IMR-90 (cell line): ENCODE results near the gene METTL23. TPM values are rescaled to one million over a fixed set of nuclear protein-coding genes. Genes with fewer than 3 reads are reported as not detected.

Experiments used
- ATAC-seq: fragments of 200-7000 bp; cut with Tn5 transposase; 2 replicates; pipeline ENCODE4 v1.9.1; 2020; ENCODE audit warnings: low read depth, mild to moderate bottlenecking, moderate library complexity
- BruUV-seq: library from RNA; stranded (reverse); fragments of 400-500 nt; replicated peaks from 2 replicates; lab custom pipeline; 2021; lab: Mats Ljungman, UMichigan
- CTCF ChIA-PET: fragments of 300-600 bp; formaldehyde crosslinking; extraction: SDS; loops from one replicate; lab custom pipeline; 2021; ENCODE audit warnings: antibody characterized with exemption; lab: Yijun Ruan, JAX
- POLR2A ChIA-PET: fragments of 300-600 bp; sonication (Branson Sonifier 250); formaldehyde crosslinking; loops from one replicate; lab custom pipeline; 2022; ENCODE audit warnings: antibody characterized with exemption; ENCODE audit not compliant: unreplicated experiment; lab: Charles Lee
- DNase-seq: peaks from one replicate; pipeline ENCODE4 v3.0.0; 2013
- H2AFZ ChIP-seq: replicated peaks from 2 replicates; pipeline ENCODE3; 2013; ENCODE audit warnings: low read length, mild to moderate bottlenecking; ENCODE audit not compliant: poor library complexity
- H2AK5ac ChIP-seq: 2 replicates; pipeline ENCODE4 v1.6.1; 2013; ENCODE audit warnings: low read depth, low read length, inconsistent platforms
- H2AK9ac ChIP-seq: replicated peaks from 2 replicates; pipeline ENCODE3; 2013; ENCODE audit warnings: mild to moderate bottlenecking, low read depth, low read length, moderate library complexity; ENCODE audit not compliant: poor library complexity
- H2BK120ac ChIP-seq: 2 replicates; pipeline ENCODE4 v1.6.1; 2013; ENCODE audit warnings: low read depth, low read length, inconsistent platforms
- H2BK15ac ChIP-seq: 3 replicates; pipeline ENCODE4 v1.6.1; 2013; ENCODE audit warnings: low read depth, low read length, inconsistent platforms
- H2BK20ac ChIP-seq: 2 replicates; pipeline ENCODE4 v1.6.1; 2013; ENCODE audit warnings: low read depth, mild to moderate bottlenecking, inconsistent platforms, low read length, moderate library complexity
- H2BK5ac ChIP-seq: 2 replicates; pipeline ENCODE4 v1.6.1; 2013; ENCODE audit warnings: mild to moderate bottlenecking, low read depth, low read length, inconsistent platforms; ENCODE audit not compliant: poor library complexity, severe bottlenecking
- H3K14ac ChIP-seq: replicated peaks from 2 replicates; pipeline ENCODE4 v1.6.1; 2013; ENCODE audit warnings: low read depth, low read length, inconsistent platforms
- H3K18ac ChIP-seq: 2 replicates; pipeline ENCODE4 v1.6.1; 2013; ENCODE audit warnings: low read depth, low read length, control low read depth
- H3K23ac ChIP-seq: 2 replicates; pipeline ENCODE4 v1.6.1; 2013; ENCODE audit warnings: low read depth, low read length, inconsistent platforms
- H3K27ac ChIP-seq: 2 replicates; pipeline ENCODE4 v1.5.1; 2013; ENCODE audit warnings: mild to moderate bottlenecking, control low read depth, low read length; ENCODE audit not compliant: insufficient read depth
- H3K27me3 ChIP-seq: 2 replicates; pipeline ENCODE4 v1.6.1; 2013; ENCODE audit warnings: low read length; ENCODE audit not compliant: control insufficient read depth, insufficient read depth
- H3K36me3 ChIP-seq: 2 replicates; pipeline ENCODE4 v1.6.1; 2013; ENCODE audit warnings: low read length, mixed read lengths; ENCODE audit not compliant: control insufficient read depth, insufficient read depth
- H3K4ac ChIP-seq: 2 replicates; pipeline ENCODE4 v1.6.1; 2013; ENCODE audit warnings: low read depth, low read length, inconsistent platforms
- H3K4me1 ChIP-seq: 2 replicates; pipeline ENCODE4 v1.6.1; 2013; ENCODE audit warnings: low read length, mixed read lengths; ENCODE audit not compliant: control insufficient read depth, insufficient read depth
- H3K4me2 ChIP-seq: 2 replicates; pipeline ENCODE4 v1.6.1; 2013; ENCODE audit warnings: low read depth, mild to moderate bottlenecking, control low read depth, low read length, moderate library complexity
- H3K4me3 ChIP-seq: 2 replicates; pipeline ENCODE4 v1.5.1; 2013; ENCODE audit warnings: low read depth, mild to moderate bottlenecking, control low read depth, low read length, moderate library complexity; ENCODE audit not compliant: insufficient read depth
- H3K56ac ChIP-seq: 2 replicates; pipeline ENCODE4 v1.6.1; 2013; ENCODE audit warnings: low read length, inconsistent platforms; ENCODE audit not compliant: insufficient read depth; ENCODE audit errors: extremely low read depth
- H3K79me1 ChIP-seq, 2 experiments: 2 replicates each; pipeline ENCODE4 v1.6.1; 2013; ENCODE audit warnings: low read length in 2 of 2, inconsistent platforms in 1 of 2, low read depth in 1 of 2
- H3K9ac ChIP-seq: 2 replicates; pipeline ENCODE4 v1.6.1; 2013; ENCODE audit warnings: low read depth, low read length, control low read depth
- H3K9me1 ChIP-seq: 2 replicates; pipeline ENCODE4 v1.6.1; 2013; ENCODE audit warnings: low read length, inconsistent platforms; ENCODE audit not compliant: insufficient read depth
- H3K9me3 ChIP-seq: 2 replicates; pipeline ENCODE4 v1.6.1; 2013; ENCODE audit warnings: low read length; ENCODE audit not compliant: control insufficient read depth, insufficient read depth
- H4K20me1 ChIP-seq: 2 replicates; pipeline ENCODE4 v1.6.1; 2013; ENCODE audit warnings: low read length, inconsistent platforms; ENCODE audit not compliant: insufficient read depth
- H4K5ac ChIP-seq: 2 replicates; pipeline ENCODE4 v1.6.1; 2013; ENCODE audit warnings: mild to moderate bottlenecking, low read depth, low read length, control low read depth
- H4K8ac ChIP-seq, 2 experiments: 2 replicates each; pipeline ENCODE4 v1.6.1; 2013; ENCODE audit warnings: low read depth in 2 of 2, low read length in 2 of 2, control low read depth in 1 of 2, inconsistent platforms in 1 of 2
- H4K91ac ChIP-seq: 2 replicates; pipeline ENCODE4 v1.6.1; 2013; ENCODE audit warnings: low read depth, low read length, inconsistent platforms; ENCODE audit not compliant: insufficient read depth
- CEBPB ChIP-seq: IDR thresholded peaks from 2 replicates; pipeline ENCODE4 v1.6.1; 2012; ENCODE audit warnings: low read depth, low read length, improper control_type of control experiment
- FOS ChIP-seq: fragments of 150-350 bp; IDR thresholded peaks from 2 replicates; pipeline ENCODE4 v1.6.1; 2016; ENCODE audit warnings: low read depth, low read length
- MAZ ChIP-seq: IDR thresholded peaks from 2 replicates; pipeline ENCODE4 v1.6.1; 2012; ENCODE audit warnings: low read depth, mild to moderate bottlenecking, low read length, improper control_type of control experiment, moderate library complexity, borderline replicate concordance
- POLR2A ChIP-seq: IDR thresholded peaks from 2 replicates; pipeline ENCODE4 v1.6.1; 2012; ENCODE audit warnings: mild to moderate bottlenecking, low read depth, low read length
- RCOR1 ChIP-seq: IDR thresholded peaks from 2 replicates; pipeline ENCODE4 v1.6.1; 2012; ENCODE audit warnings: mild to moderate bottlenecking, low read length, improper control_type of control experiment; ENCODE audit not compliant: insufficient replicate concordance
- SMC3 ChIP-seq: fragments of 150-350 bp; IDR thresholded peaks from 2 replicates; pipeline ENCODE4 v1.6.1; 2016; ENCODE audit warnings: low read depth, mild to moderate bottlenecking, antibody characterized with exemption, low read length, moderate library complexity
- WGBS, 2 experiments: methylation state at CpG; one replicate each; pipeline versions ENCODE4 v1.1.5 to v1.1.7; 2013; ENCODE audit warnings: missing lambda C conversion rate in 2 of 2; ENCODE audit not compliant: insufficient read length in 1 of 2; ENCODE audit errors: extremely low coverage in 2 of 2; 5-methylcytosine and 5-hydroxymethylcytosine counted together
- dilution Hi-C: fragments of 300-500 bp; cut with HindIII; formaldehyde crosslinking; loops from one replicate; pipeline ENCODE4 v1.14.3; 2018; ENCODE audit warnings: low sequenced_read_pairs; ENCODE audit not compliant: unreplicated experiment
- in situ Hi-C: fragments of 300-500 bp; cut with MboI; formaldehyde crosslinking; loops from 3 replicates; pipeline ENCODE4 v1.14.3; 2019; ENCODE audit warnings: low sequenced_read_pairs, inconsistent platforms, mixed read lengths
- intact Hi-C: fragments of 100-400 bp; cut with micrococcal nuclease; formaldehyde crosslinking; loops from 2 replicates; pipeline ENCODE4 v1.10.0; 2022
- polyA plus RNA-seq, 3 experiments: library from polyadenylated mRNA; depleted of rRNA; stranded (reverse); fragments of >200 nt; gene quantifications; 2 replicates each; pipeline ENCODE4 v1.2.3, GENCODE V29; 2012; ENCODE audit warnings: low replicate concordance in 1 of 3
- total RNA-seq: library from RNA; depleted of rRNA; stranded (reverse); fragments of >200 nt; gene quantifications from 2 replicates; pipeline ENCODE4 v1.2.3, GENCODE V29; 2012
- TF ChIP-seq, protein P1 (sequence below): conservative IDR thresholded peaks from 2 replicates; pipeline ENCODE4 v1.5.1; 2012; ENCODE audit warnings: mild to moderate bottlenecking, low read depth, low read length, improper control_type of control experiment

METTL23 gene
- total and polyA plus RNA-seq, 2 of the 4 experiments (the other 2 are of a cell fraction) = 18.8 to 32.1 TPM

GRCh38 chr17:76772842-76773525 is 46.3 kb downstream of the METTL23 start:
- Histone ChIP-seq H4K8ac (peak overlapping the region; percentile 6 to 35; a peak in 2 of 4 replicates), H2BK5ac (no peak overlapping the region), H3K9me3 (no peaks in the 10 kb centered on the region), H3K27me3 (no peaks in the 10 kb centered on the region), H2BK15ac (no peak overlapping the region), H4K5ac (no peak overlapping the region), H3K9ac (no peak overlapping the region), H2AFZ (peak overlapping the region; percentile 36), H3K56ac (no peak overlapping the region), H3K9me1 (no peaks in the 10 kb centered on the region), H2AK5ac (no peak overlapping the region), H4K91ac (no peak overlapping the region), H2BK120ac (no peak overlapping the region), H3K4me2 (peak overlapping the region; percentile 33; the same call in 1 of the 2 replicates), H2AK9ac (no peak overlapping the region), H4K20me1 (no peaks in the 10 kb centered on the region), H3K4me1 (peaks cover 2% of the 10 kb centered on the region), H3K18ac (no peak overlapping the region), H3K36me3 (peaks cover 19% of the 10 kb centered on the region), H3K4me3 (no peak overlapping the region), H2BK20ac (no peak overlapping the region), H3K79me1 (no peaks in the 10 kb centered on the region), H3K14ac (peak overlapping the region; percentile 10; the same call in 1 of the 2 replicates), H3K27ac (no peak overlapping the region), H3K4ac (0 out of 2 replicates have a peak overlapping the region, but pooled peaks have one; percentile 11), H3K23ac (no peak overlapping the region; the same call in 1 of the 2 replicates)
- no TSS peak for BruUV-seq
- TF ChIP-seq, protein P1, sequence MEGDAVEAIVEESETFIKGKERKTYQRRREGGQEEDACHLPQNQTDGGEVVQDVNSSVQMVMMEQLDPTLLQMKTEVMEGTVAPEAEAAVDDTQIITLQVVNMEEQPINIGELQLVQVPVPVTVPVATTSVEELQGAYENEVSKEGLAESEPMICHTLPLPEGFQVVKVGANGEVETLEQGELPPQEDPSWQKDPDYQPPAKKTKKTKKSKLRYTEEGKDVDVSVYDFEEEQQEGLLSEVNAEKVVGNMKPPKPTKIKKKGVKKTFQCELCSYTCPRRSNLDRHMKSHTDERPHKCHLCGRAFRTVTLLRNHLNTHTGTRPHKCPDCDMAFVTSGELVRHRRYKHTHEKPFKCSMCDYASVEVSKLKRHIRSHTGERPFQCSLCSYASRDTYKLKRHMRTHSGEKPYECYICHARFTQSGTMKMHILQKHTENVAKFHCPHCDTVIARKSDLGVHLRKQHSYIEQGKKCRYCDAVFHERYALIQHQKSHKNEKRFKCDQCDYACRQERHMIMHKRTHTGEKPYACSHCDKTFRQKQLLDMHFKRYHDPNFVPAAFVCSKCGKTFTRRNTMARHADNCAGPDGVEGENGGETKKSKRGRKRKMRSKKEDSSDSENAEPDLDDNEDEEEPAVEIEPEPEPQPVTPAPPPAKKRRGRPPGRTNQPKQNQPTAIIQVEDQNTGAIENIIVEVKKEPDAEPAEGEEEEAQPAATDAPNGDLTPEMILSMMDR = no peak
- TF ChIP-seq RCOR1 (no peak), SMC3 (no peak), CEBPB (no peak), POLR2A (no peak), FOS (no peak), MAZ (no peak)
- DNase-seq = peak; percentile 70
- dilution Hi-C loops (no loop called here), in situ Hi-C loops (no loop called here), intact Hi-C loops (no loop called here)
- ATAC-seq = peak; percentile 87
- WGBS, 2 experiments = no CpG with 5 or more reads among the region's 6 CpGs
- ChIA-PET POLR2A (no interaction called here), CTCF (interaction anchor here (0.7 to 0.9 kb wide), 2 partner anchors 33 to 323 kb away, joined by 3 read pairs; no protein-coding TSS in a partner anchor)
